ENCODE results near the gene TRIM28. TPM values are rescaled to one million over a fixed set of nuclear protein-coding genes. Genes with fewer than 3 reads are reported as not detected.

TRIM28 gene
- total RNA-seq, 2 donors from 2014 or later = 809 to 859 TPM

- Mint-ChIP-seq H3K9me3 (no peaks in the 10 kb centered on the region), H3K27ac (no peak overlapping the region), H3K27me3 (ENCODE audit: insufficient read depth) (peaks cover 2% of the 10 kb centered on the region), H3K4me1 (peaks cover 5% of the 10 kb centered on the region), H3K36me3 (ENCODE audit: low read depth) (peaks cover 16% of the 10 kb centered on the region), H3K4me3 (no peak overlapping the region)
- TF ChIP-seq CTCF (conservative IDR thresholded peaks at IDR 0.05) = no peak
- WGBS, 2 experiments (ENCODE audit: insufficient coverage in 1 of 2, insufficient read length in 1 of 2) = 96% methylated on average over 12 to 16 of the region's 16 CpGs
- peaks cover 10% of the 10 kb centered on the region for H3K36me3 ChIP-seq (ENCODE audit: control insufficient read depth, insufficient read depth, low read length)
- H3K27me3 ChIP-seq (ENCODE audit: control insufficient read depth, insufficient read depth, low read length, poor library complexity, severe bottlenecking) = peaks cover 6% of the 10 kb centered on the region
- no peak for DNase-seq
- no peaks in the 10 kb centered on the region for H3K9me3 ChIP-seq (ENCODE audit: control insufficient read depth, low read length)
- H3K4me3 ChIP-seq (ENCODE audit: low read length) = no peak overlapping the region
- no peaks in the 10 kb centered on the region for H3K4me1 ChIP-seq (ENCODE audit: control insufficient read depth, insufficient read depth, low read length)
- H3K9ac ChIP-seq (ENCODE audit: extremely low read depth, low read length, poor library complexity, severe bottlenecking) = no peak overlapping the region
- no peak overlapping the region for H3K27ac ChIP-seq (ENCODE audit: low read depth, low read length)
These were observed 17.7 kb downstream of the TRIM28 start for GRCh38 chr19:58561373-58562121.

- Mint-ChIP-seq H3K4me1 (no peaks in the 10 kb centered on the region), H3K9me3 (no peaks in the 10 kb centered on the region), H3K27ac (no peak overlapping the region), H3K36me3 (ENCODE audit: low read depth) (peaks cover 14% of the 10 kb centered on the region), H3K4me3 (no peak overlapping the region), H3K27me3 (ENCODE audit: insufficient read depth) (peaks cover 2% of the 10 kb centered on the region)
- peaks cover 6% of the 10 kb centered on the region for H3K27me3 ChIP-seq (ENCODE audit: control insufficient read depth, insufficient read depth, low read length, poor library complexity, severe bottlenecking)
- H3K9ac ChIP-seq (ENCODE audit: extremely low read depth, low read length, poor library complexity, severe bottlenecking) = no peak overlapping the region
- H3K27ac ChIP-seq (ENCODE audit: low read depth, low read length) = no peak overlapping the region
- no peaks in the 10 kb centered on the region for H3K9me3 ChIP-seq (ENCODE audit: control insufficient read depth, low read length)
- WGBS, 2 experiments (ENCODE audit: insufficient coverage in 1 of 2, insufficient read length in 1 of 2) = 62 to 66% methylated on average over 62 to 107 of the region's 107 CpGs
- H3K4me3 ChIP-seq (ENCODE audit: low read length) = peak overlapping the region; percentile 29
- no peaks in the 10 kb centered on the region for H3K4me1 ChIP-seq (ENCODE audit: control insufficient read depth, insufficient read depth, low read length)
- H3K36me3 ChIP-seq (ENCODE audit: control insufficient read depth, insufficient read depth, low read length) = peaks cover 10% of the 10 kb centered on the region
- DNase-seq = peak; percentile 68
- TF ChIP-seq CTCF (conservative IDR thresholded peaks at IDR 0.05) = no peak
These were observed 18.5 kb downstream of the TRIM28 start for GRCh38 chr19:58562122-58563033.

GRCh38 chr19:58563034-58563573 lies 19.2 kb downstream of the TRIM28 start:
- no peak overlapping the region for H3K4me3 Mint-ChIP-seq
- peaks cover 14% of the 10 kb centered on the region for H3K36me3 Mint-ChIP-seq (ENCODE audit: low read depth)
- H3K27me3 ChIP-seq (ENCODE audit: control insufficient read depth, insufficient read depth, low read length, poor library complexity, severe bottlenecking) = peaks cover 6% of the 10 kb centered on the region
- no peaks in the 10 kb centered on the region for H3K4me1 Mint-ChIP-seq
- H3K27ac ChIP-seq (ENCODE audit: low read depth, low read length) = no peak overlapping the region
- TF ChIP-seq CTCF (conservative IDR thresholded peaks at IDR 0.05) = no peak
- no peak overlapping the region for H3K27ac Mint-ChIP-seq
- H3K36me3 ChIP-seq (ENCODE audit: control insufficient read depth, insufficient read depth, low read length) = peaks cover 10% of the 10 kb centered on the region
- H3K4me1 ChIP-seq (ENCODE audit: control insufficient read depth, insufficient read depth, low read length) = no peaks in the 10 kb centered on the region
- H3K27me3 Mint-ChIP-seq (ENCODE audit: insufficient read depth) = peaks cover 2% of the 10 kb centered on the region
- WGBS, 2 experiments (ENCODE audit: insufficient coverage in 1 of 2, insufficient read length in 1 of 2) = 53 to 58% methylated on average over 40 of the region's 40 CpGs
- no peak overlapping the region for H3K9ac ChIP-seq (ENCODE audit: extremely low read depth, low read length, poor library complexity, severe bottlenecking)
- H3K9me3 ChIP-seq (ENCODE audit: control insufficient read depth, low read length) = no peaks in the 10 kb centered on the region
- H3K4me3 ChIP-seq (ENCODE audit: low read length) = no peak overlapping the region
- peak; percentile 68 for DNase-seq
- H3K9me3 Mint-ChIP-seq = no peaks in the 10 kb centered on the region
